Endothelial cell of umbilical vein (primary cell): ENCODE results near the gene ANKRD34B. TPM values are rescaled to one million over a fixed set of nuclear protein-coding genes. Genes with fewer than 3 reads are reported as not detected.

Source experiments
- BruUV-seq: library from RNA; stranded (reverse); fragments of 400-500 nt; replicated peaks from 2 replicates; lab custom pipeline; 2021; lab: Mats Ljungman, UMichigan
- CTCF ChIA-PET: fragments of 300-600, 350-600 bp; sonication (Branson Sonifier 250); formaldehyde crosslinking; loops from one replicate; lab custom pipeline; 2021; ENCODE audit warnings: antibody characterized with exemption, inconsistent platforms; lab: Charles Lee
- POLR2A ChIA-PET: fragments of 300-600, 350-600 bp; sonication (Branson Sonifier 250); formaldehyde crosslinking; loops from one replicate; lab custom pipeline; 2021; ENCODE audit warnings: antibody characterized with exemption, inconsistent platforms; lab: Charles Lee
- DNase-seq: peaks from one replicate; pipeline ENCODE4 v3.0.0-alpha.2; 2011; ENCODE audit warnings: low read depth, low spot score
- FAIRE-seq: peaks from 2 replicates; lab custom pipeline; 2011; peaks lifted over from hg19 to GRCh38; lab: Jason Lieb, UNC
- H2AFZ ChIP-seq: 2 replicates; pipeline ENCODE4 v1.6.0; 2012; ENCODE audit warnings: low read depth, low read length, control low read depth, inconsistent platforms
- H3K27ac ChIP-seq: 2 replicates; pipeline ENCODE4 v1.5.1; 2011; ENCODE audit warnings: low read depth, mild to moderate bottlenecking, control low read depth, low read length, moderate library complexity; ENCODE audit not compliant: insufficient read depth
- H3K27me3 ChIP-seq, 2 experiments: 2 replicates each; pipeline versions ENCODE4 v1.6.0 to v1.6.1; 2011; ENCODE audit warnings: low read length in 2 of 2, mixed read lengths in 1 of 2; ENCODE audit not compliant: control insufficient read depth in 2 of 2, insufficient read depth in 2 of 2
- H3K36me3 ChIP-seq, 2 experiments: 2 replicates in 1 of 2; 3 replicates in 1 of 2; pipeline ENCODE4 v1.5.1; 2011; ENCODE audit warnings: low read length in 2 of 2, mild to moderate bottlenecking in 1 of 2, moderate library complexity in 1 of 2; ENCODE audit not compliant: control insufficient read depth in 2 of 2, insufficient read depth in 2 of 2; ENCODE audit errors: extremely low read depth in 1 of 2
- H3K4me1 ChIP-seq: 3 replicates; pipeline ENCODE4 v1.5.1; 2011; ENCODE audit warnings: mild to moderate bottlenecking, low read length; ENCODE audit not compliant: control insufficient read depth, insufficient read depth; ENCODE audit errors: extremely low read depth
- H3K4me2 ChIP-seq: 2 replicates; pipeline ENCODE4 v1.6.1; 2011; ENCODE audit warnings: low read length, control low read depth, mixed read lengths; ENCODE audit not compliant: insufficient read depth
- H3K4me3 ChIP-seq, 3 experiments: fragments of 200-600 bp in 1 of 3; sonication (generic), shearing (Covaris generic) in 1 of 3; replicated peaks in 1 of 3; 2 replicates each; pipeline ENCODE4 v1.5.1; 2011 to 2016; ENCODE audit warnings: control low read depth in 3 of 3, low read length in 3 of 3, mild to moderate bottlenecking in 2 of 3, inconsistent platforms in 1 of 3, low read depth in 1 of 3, moderate library complexity in 1 of 3; ENCODE audit not compliant: insufficient read depth in 1 of 3
- H3K79me2 ChIP-seq: 2 replicates; pipeline ENCODE4 v1.6.0; 2012; ENCODE audit warnings: low read length, inconsistent platforms; ENCODE audit not compliant: control insufficient read depth, insufficient read depth
- H3K9ac ChIP-seq: replicated peaks from 2 replicates; pipeline ENCODE3; 2011; ENCODE audit warnings: low read length, control low read depth; ENCODE audit not compliant: insufficient read depth; ENCODE audit errors: extremely low read depth
- H3K9me1 ChIP-seq: replicated peaks from 3 replicates; pipeline ENCODE4 v1.6.0; 2011; ENCODE audit warnings: mild to moderate bottlenecking, low read length; ENCODE audit not compliant: control insufficient read depth, insufficient read depth; ENCODE audit errors: extremely low read depth
- H3K9me3 ChIP-seq: replicated peaks from 2 replicates; pipeline ENCODE4 v1.5.1; 2012; ENCODE audit warnings: low read length, inconsistent platforms; ENCODE audit not compliant: control insufficient read depth, insufficient read depth
- H4K20me1 ChIP-seq: replicated peaks from 2 replicates; pipeline ENCODE3; 2011; ENCODE audit warnings: mild to moderate bottlenecking, low read length; ENCODE audit not compliant: control insufficient read depth, insufficient read depth; ENCODE audit errors: extremely low read depth
- EZH2 ChIP-seq: IDR thresholded peaks from 2 replicates; pipeline ENCODE4 v1.6.1; 2012; ENCODE audit warnings: borderline replicate concordance, low read depth, mild to moderate bottlenecking, moderate library complexity, low read length, inconsistent platforms; ENCODE audit not compliant: severe bottlenecking
- FOS ChIP-seq: IDR thresholded peaks from 2 replicates; pipeline ENCODE4 v1.6.1; 2011; ENCODE audit warnings: mild to moderate bottlenecking, low read length, moderate library complexity, borderline replicate concordance; ENCODE audit not compliant: insufficient read depth
- GATA2 ChIP-seq: IDR thresholded peaks from 2 replicates; pipeline ENCODE4 v1.7.0; 2011; ENCODE audit warnings: low read depth, mild to moderate bottlenecking, moderate library complexity, mixed read lengths, low read length; ENCODE audit not compliant: insufficient read length, insufficient read depth
- JUN ChIP-seq: IDR thresholded peaks from 2 replicates; pipeline ENCODE4 v1.6.1; 2011; ENCODE audit warnings: borderline replicate concordance, low read depth; ENCODE audit not compliant: insufficient read length, insufficient read depth
- MAX ChIP-seq: IDR thresholded peaks from 2 replicates; pipeline ENCODE4 v1.6.1; 2011; ENCODE audit not compliant: insufficient read depth, insufficient read length
- MYC ChIP-seq: IDR thresholded peaks from one replicate; pipeline ENCODE4 v1.6.1; 2011; ENCODE audit warnings: mild to moderate bottlenecking, low read depth, low read length
- POLR2A ChIP-seq: IDR thresholded peaks from 2 replicates; pipeline ENCODE4 v1.6.1; 2012; ENCODE audit warnings: low read depth, mild to moderate bottlenecking, control low read depth, low read length
- POLR2AphosphoS5 ChIP-seq: IDR thresholded peaks from 2 replicates; pipeline ENCODE4 v1.6.1; 2012; ENCODE audit warnings: low read depth, mild to moderate bottlenecking, control low read depth, low read length, moderate library complexity; ENCODE audit not compliant: insufficient read depth
- dilution Hi-C: fragments of 300-500 bp; cut with MboI; formaldehyde crosslinking; loops from one replicate; pipeline ENCODE4 v1.15.0; 2019; ENCODE audit warnings: low sequenced_read_pairs; ENCODE audit not compliant: extremely low pct_ligation_motif_present
- intact Hi-C: fragments of 100-400 bp; cut with micrococcal nuclease; formaldehyde crosslinking; loops from one replicate; pipeline ENCODE4 v1.10.0; 2022
- polyA plus RNA-seq, 4 experiments: library from polyadenylated mRNA; depleted of rRNA in 3 of 4; stranded (reverse) in 3 of 4; unstranded in 1 of 4; fragments of >200 nt; gene quantifications; 2 replicates each; pipeline versions ENCODE4 v1.2.1 to v1.2.3, GENCODE V29; 2011 to 2012; ENCODE audit warnings: missing spikeins in 1 of 4
- total RNA-seq: library from RNA; stranded (reverse); gene quantifications from 2 replicates; pipeline ENCODE4 v1.2.3, GENCODE V29; 2021
- TF ChIP-seq, protein P1 (sequence below), 2 donors: IDR thresholded peaks; 1 replicate in 1 of 2; 2 replicates in 1 of 2; pipeline ENCODE4 v1.5.1; 2011; ENCODE audit warnings: low read length in 2 of 2, mild to moderate bottlenecking in 2 of 2, moderate library complexity in 2 of 2, control low read depth in 1 of 2, inconsistent platforms in 1 of 2, low read depth in 1 of 2; ENCODE audit not compliant: insufficient read depth in 1 of 2; ENCODE audit errors: extremely low read depth in 1 of 2

The ANKRD34B gene
- total and polyA plus RNA-seq, 2 donors (not counting 3 experiments of a cell fraction or from before 2014, with no cell fraction given) = not detected

DNA sequence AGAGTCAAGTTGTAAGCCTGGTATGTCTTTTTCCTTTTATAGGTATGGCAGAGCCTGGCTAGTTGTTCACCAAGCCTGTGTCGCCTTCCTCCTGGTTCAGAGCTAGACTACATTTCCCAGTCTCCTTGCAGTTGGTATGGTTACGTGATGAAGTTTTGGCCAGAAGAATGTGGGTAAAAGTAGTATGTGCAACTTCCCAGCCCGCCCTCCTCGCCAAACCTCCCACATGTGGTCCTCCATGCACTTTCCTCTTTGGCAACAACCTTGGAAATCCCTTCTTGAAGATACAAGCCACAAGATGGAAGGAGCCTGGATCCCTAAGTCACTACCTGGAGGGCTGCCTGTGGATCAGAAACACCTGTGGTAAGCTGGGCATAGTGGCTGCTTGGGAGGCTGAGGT lies 48.4 kb upstream of the ANKRD34B start:
- Histone ChIP-seq H2AFZ (no peak overlapping the region), H3K4me3 (no peak overlapping the region), H3K79me2 (no peaks in the 10 kb centered on the region), H3K9me3 (no peaks in the 10 kb centered on the region), H3K9me1 (no peaks in the 10 kb centered on the region), H3K27ac (no peak overlapping the region), H3K36me3 (no peaks in the 10 kb centered on the region), H3K9ac (no peak overlapping the region), H3K4me1 (no peaks in the 10 kb centered on the region), H3K4me2 (no peak overlapping the region), H3K27me3 (no peaks in the 10 kb centered on the region), H4K20me1 (no peaks in the 10 kb centered on the region)
- ChIA-PET CTCF (no interaction called here), POLR2A (no interaction called here)
- DNase-seq = no peak
- dilution Hi-C loops (no loop called here), intact Hi-C loops (no loop called here)
- no TSS peak for BruUV-seq
- no peak for FAIRE-seq
- TF ChIP-seq GATA2 (no peak), POLR2A (no peak), MAX (no peak), MYC (no peak), POLR2AphosphoS5 (no peak), FOS (no peak), EZH2 (no peak), JUN (no peak)
- TF ChIP-seq, protein P1, sequence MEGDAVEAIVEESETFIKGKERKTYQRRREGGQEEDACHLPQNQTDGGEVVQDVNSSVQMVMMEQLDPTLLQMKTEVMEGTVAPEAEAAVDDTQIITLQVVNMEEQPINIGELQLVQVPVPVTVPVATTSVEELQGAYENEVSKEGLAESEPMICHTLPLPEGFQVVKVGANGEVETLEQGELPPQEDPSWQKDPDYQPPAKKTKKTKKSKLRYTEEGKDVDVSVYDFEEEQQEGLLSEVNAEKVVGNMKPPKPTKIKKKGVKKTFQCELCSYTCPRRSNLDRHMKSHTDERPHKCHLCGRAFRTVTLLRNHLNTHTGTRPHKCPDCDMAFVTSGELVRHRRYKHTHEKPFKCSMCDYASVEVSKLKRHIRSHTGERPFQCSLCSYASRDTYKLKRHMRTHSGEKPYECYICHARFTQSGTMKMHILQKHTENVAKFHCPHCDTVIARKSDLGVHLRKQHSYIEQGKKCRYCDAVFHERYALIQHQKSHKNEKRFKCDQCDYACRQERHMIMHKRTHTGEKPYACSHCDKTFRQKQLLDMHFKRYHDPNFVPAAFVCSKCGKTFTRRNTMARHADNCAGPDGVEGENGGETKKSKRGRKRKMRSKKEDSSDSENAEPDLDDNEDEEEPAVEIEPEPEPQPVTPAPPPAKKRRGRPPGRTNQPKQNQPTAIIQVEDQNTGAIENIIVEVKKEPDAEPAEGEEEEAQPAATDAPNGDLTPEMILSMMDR (IDR thresholded peaks at IDR 0.05; ENCODE audit: extremely low read depth in 1 of 2, insufficient read depth in 1 of 2, low read depth in 1 of 2, low read length in 2 of 2) = no peak
